SK-N-MC (cell line): ENCODE results near the gene KIAA0753.

Experiments
- EZH2 ChIP-seq: fragments of 200-600 bp; sonication (generic); IDR thresholded peaks from one replicate; pipeline ENCODE4 v1.6.1; 2017; ENCODE audit warnings: antibody characterized with exemption
- POLR2AphosphoS5 ChIP-seq: IDR thresholded peaks from 2 replicates; pipeline ENCODE4 v1.6.1; 2012; ENCODE audit warnings: mild to moderate bottlenecking, low read depth, low read length, borderline replicate concordance

DNA sequence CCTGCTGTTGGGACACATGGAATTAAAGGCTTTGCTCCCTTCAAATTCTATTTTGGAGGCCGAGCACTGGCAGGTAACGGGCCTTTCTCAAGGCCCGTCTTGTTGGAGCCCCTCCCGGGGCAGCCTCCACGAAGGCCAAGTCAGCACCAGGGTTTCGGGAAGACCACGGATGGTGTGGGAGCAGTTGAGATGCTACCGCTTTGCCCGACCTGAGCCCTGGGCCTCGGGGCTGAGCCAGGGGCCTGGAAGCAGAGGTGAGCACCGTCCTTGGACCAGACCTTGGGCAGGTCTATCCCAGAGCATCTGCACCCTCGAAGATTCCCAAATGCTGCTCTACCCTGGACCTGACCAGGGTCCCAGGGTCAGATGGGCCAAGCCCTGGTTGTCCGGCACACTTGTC lies 34.1 kb upstream of the KIAA0753 start:
- no peak for TF ChIP-seq POLR2AphosphoS5
- no peak for TF ChIP-seq EZH2
